Stimulated activated CD8-positive, alpha-beta memory T cell treated with anti-CD3 and anti-CD28 coated beads, Interleukin-2, amount 100 ng/mL, for 1 hour (primary cell): ENCODE data around the gene GRIK4.

ENCODE experiments used
- DNase-seq, 2 donors: peaks; one replicate each; pipeline ENCODE4 v3.0.0-alpha.2; 2020; ENCODE audit warnings: low read depth in 2 of 2

Gene GRIK4

GRCh38 chr11:120549346-120549745 is 37.8 kb downstream of the GRIK4 start:
- DNase-seq = no peak

DNA sequence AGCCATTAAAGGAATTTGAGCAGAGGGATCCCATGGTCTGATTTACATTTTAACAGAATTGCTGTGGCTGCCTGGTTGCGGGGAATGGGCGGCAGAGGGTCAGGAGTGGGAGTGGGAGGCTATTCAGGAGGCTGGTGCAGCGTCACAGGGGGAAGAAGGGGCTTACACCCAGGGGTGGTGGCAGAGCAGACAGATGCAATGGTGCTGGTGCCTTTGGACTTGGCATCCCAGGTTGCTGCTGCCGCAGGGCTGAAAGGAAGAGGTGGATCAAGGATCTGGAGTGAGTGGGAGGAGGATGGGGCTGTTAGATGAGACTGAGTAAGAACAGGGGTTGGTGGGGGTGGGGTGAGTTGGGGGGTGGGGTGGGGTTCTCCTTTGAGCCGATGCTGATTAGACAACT is 38.5 kb downstream of the GRIK4 start:
- no peak for DNase-seq

DNA sequence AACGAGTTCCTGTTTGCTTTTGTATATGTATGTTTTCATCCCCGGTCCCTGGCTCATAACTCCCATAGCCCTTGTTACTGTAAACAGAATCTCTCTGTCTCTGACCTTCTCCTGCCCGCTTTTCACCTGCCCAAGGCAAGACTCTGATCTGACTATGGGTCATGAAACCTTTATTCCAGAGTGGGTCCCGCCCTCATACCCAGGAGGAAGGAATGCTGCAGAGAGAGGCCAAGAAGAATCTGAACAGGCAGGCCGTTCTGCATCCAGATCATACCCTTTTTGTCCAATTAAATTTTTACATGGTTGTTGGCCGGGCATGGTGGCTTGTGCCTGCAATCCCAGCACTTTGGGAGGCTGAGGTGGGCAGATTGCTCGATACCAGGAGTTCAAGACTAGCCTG is 39.6 kb downstream of the GRIK4 start:
- DNase-seq = no peak

GRCh38 chr11:120554766-120555432 is 43.4 kb downstream of the GRIK4 start:
- no peak for DNase-seq

GRCh38 chr11:120555433-120555773 is 43.9 kb downstream of the GRIK4 start:
- DNase-seq = no peak

GRCh38 chr11:120556797-120557196 is 45.2 kb downstream of the GRIK4 start:
- DNase-seq = no peak

DNA sequence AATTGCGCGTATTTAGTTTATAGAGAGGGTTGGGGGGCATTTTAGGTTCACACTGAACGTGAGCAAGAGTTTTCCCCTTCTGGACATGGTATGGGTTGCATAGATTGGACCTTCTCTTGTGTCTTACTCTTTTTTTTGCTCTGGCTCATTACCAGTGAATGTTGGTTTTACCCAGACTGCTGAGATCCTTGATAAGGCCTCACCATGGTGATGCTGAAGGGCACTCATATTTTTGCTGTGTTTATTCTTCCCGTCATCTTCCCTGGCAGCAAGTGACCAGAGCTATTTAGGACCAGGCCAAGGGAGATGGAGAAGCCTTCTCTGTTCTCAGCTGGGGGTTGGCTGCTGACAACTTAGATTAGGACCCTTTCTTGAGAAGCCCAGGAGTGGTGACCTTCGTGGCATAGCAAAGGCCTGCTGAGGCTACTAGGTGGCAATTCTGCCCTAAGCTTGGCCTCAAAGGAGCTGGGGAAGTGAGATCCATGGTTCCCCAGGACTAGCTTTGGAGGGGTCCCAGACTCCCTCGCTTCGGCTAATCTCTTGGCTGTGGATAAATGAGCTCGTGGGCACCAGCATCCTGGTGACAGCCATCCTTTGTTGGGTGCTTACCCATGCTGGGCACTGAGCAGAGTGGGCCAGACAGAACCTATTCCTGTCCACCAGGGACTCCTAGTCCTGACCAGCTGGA is 47.3 kb downstream of the GRIK4 start:
- DNase-seq = no peak

- no peak for DNase-seq
Observed at GRCh38 chr11:120561286-120561685, 49.7 kb downstream of the GRIK4 start.

DNA sequence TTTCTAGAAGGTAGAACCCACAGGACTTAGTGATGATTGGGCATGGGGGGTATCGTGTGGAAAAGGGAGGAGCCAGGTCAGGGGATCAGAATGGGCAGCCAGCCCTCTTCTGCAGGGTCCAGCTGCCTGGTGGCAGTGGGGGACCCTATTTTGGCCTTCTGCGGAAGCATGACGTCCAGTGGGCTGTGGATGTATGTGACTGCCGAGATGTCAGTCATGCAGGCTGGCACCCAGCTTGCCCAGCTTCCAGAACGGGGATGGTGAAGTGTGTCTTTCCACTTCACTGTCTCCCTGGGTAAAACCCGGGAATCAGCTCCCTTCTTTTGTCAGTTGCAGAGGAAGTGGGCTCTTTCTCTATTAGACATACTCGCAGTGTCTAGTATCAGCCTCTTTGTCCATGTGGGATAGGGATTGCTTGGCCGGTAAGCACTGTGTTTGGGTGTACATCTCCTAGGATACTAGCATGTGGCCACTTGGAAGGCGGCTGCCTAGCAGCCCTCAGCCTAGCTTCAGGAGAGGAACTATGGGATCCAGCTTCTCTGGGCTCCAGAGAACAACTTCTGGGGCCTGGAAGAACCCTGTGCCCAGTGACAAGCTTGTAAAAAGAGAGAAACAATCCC is 51.4 kb downstream of the GRIK4 start:
- no peak for DNase-seq

GRCh38 chr11:120563703-120564572 is 52.4 kb downstream of the GRIK4 start:
- no peak for DNase-seq

DNA sequence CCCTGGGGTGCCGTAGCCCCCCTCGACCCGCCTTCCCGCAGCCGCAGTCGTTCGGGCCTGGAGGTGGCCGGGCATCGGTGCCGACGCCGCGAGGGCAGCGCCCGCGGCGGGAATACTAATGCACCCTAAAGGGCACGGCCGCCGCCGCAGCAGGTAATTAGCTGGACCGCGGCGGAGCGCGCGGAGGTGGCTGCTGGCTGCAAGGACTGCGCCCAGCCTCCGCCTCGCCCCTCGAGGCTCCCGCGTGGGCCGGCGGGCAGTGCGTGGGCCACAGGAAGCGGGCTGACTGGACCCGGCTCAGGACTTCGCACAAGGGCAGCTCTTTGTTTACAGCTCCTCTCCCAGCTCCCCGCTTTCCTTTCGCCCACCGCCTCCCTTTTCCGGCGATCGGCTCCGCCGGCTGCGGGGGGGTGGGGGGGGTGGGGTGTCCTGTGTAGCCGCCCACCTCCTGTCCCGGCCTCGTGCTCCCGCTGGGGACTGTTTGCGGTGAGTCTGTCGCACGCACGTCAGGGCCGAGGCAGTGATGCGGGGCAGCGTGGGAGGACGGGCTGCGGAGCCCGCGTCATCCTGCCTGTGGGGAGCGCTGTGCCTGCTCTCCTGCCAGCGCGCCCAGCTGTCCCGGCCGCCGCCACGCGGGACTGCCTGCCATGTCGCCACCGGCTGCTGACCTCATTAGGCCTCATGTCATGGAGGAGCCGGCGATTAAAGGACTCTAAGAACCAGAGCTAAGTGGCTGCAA is 53.2 kb downstream of the GRIK4 start:
- DNase-seq = no peak

- DNase-seq = no peak
Observed at GRCh38 chr11:120565466-120566155, 54.1 kb downstream of the GRIK4 start.

- DNase-seq = no peak
Observed at GRCh38 chr11:120566176-120566575, 54.6 kb downstream of the GRIK4 start.

DNA sequence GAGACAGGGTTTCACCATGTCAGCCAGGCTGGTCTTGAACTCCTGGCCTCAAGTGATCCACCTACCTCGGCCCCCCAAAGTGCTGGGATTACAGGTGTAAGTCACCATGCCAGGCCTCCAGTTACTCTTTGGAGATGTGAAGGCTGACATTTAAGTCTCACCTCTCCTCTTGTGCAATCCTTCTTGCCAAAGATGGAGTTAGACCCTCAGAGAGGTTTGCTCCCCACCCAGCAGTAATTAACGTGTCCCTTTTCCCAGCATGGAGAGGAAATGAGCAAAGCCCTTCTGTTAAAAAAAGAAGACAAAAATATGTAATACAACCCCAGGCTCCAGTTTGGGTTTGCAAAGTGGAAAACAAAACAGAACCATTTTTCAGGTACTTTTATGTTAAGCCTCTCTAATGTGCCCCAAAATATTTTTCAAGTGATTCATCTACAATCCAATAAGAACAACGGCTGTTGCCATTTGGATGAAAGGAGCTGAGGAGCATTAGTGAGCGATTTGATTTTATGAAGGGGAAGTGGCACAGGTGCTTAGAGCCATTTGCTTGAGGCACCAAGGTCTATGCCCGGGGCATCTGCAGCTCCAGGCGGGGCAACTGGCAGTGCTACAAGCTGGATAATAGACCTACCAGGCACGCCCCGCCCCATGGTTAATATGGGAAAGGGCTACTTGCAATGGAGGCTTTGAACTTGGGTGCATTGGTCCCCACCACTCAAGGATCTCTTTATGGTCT is 57.2 kb downstream of the GRIK4 start:
- no peak for DNase-seq

- no peak for DNase-seq
Observed at GRCh38 chr11:120569861-120570260, 58.3 kb downstream of the GRIK4 start.

DNA sequence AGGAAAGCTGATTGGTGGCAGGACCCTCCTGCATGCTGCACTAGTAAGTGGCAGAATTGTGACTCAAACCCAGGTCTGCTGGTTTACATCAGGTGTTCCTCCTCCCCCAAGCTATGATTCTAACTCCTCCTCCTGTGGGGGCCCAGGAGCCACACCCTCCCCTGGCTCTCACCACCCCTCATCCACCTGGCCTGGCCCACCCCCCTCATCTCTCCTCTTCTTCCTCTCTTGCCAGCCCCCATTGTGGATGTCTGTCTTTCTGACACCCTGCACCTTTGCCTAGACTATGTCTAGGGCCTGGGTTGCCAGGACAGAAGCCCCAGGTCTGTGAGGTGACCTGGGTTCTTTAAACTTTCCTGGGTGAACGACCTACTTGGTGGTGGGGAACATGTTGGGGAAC is 59.9 kb downstream of the GRIK4 start:
- no peak for DNase-seq

GRCh38 chr11:120573756-120574354 is 62.3 kb downstream of the GRIK4 start:
- DNase-seq = no peak

GRCh38 chr11:120574876-120575275 is 63.3 kb downstream of the GRIK4 start:
- no peak for DNase-seq

DNA sequence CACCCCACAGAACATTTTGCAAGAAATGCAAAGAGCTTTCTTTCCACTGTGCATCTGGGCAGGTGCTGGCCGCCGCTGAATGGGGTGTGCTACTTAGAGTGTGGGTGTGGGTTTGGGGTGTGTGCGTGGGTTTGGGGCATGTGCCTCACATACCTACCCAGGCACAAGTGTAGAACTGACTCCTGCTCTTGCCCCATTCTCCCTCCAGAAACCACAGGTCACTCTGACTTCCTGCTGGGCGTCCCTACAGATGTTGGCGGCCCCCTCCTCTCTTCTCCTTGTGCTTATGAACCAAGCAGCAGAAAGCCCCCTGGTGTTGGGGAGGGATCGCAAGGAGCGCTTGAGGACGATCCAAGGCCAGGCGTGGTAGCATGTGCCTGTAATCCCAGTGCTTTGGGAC is 63.9 kb downstream of the GRIK4 start:
- DNase-seq = no peak

GRCh38 chr11:120576606-120577005 is 65.1 kb downstream of the GRIK4 start:
- no peak for DNase-seq
